Omental fat pad (tissue), 4 donors: ENCODE measurements around the gene PLCG2. TPM values are rescaled to one million over a fixed set of nuclear protein-coding genes. Genes with fewer than 3 reads are reported as not detected.
A peak's percentile ranks its signal among the peaks of the same experiment; 100 is the strongest.

ENCODE experiments used
- ATAC-seq: fragments of 150-250 bp; one replicate; pipeline ENCODE4 v1.9.1; 2016; ENCODE audit warnings: mild to moderate bottlenecking, moderate library complexity; ENCODE audit not compliant: low FRiP score
- DNase-seq: peaks from one replicate; pipeline ENCODE4 v3.0.0-alpha.2; 2019; ENCODE audit warnings: low spot score
- total RNA-seq, 4 donors: library from RNA; depleted of rRNA; stranded (reverse); fragments of >200 nt; gene quantifications; one replicate each; pipeline ENCODE4 v1.1.0, GENCODE V29; 2016
- TF ChIP-seq, protein P1 (sequence below), 3 donors: fragments of 450-650 bp; IDR thresholded peaks; one replicate each; pipeline ENCODE4 v1.5.1; 2016 to 2017; ENCODE audit warnings: antibody characterized with exemption in 3 of 3, mild to moderate bottlenecking in 3 of 3, moderate library complexity in 2 of 3

PLCG2 gene
- total RNA-seq, 4 donors from 2014 or later, result 8.3 to 59.6 (median 19.9) TPM

DNA sequence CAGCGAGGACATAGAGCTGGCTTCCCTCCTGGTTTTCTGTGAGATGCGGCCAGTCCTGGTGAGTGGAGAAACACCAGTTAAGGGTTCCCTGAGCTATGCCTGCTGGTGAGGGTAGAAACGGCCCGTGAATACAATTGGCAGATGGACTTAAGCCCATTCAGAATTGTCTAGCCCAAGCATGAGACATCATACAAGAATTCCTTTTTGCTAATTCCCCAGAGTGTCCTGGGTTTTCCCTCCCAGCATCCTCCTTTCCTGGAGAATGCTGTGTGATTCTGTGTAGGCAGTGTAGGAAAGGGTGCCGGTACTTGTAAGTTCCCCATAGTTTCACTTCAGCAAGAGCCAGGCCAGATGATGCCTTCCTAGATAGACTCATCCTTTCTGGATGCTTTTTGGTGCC, 167.1 kb downstream of the PLCG2 start:
- no peak for ATAC-seq
- no peak for DNase-seq

GRCh38 chr16:81951564-81951963, 172.5 kb downstream of the PLCG2 start:
- DNase-seq (no peak), ATAC-seq (no peak)
- TF ChIP-seq, protein P1, sequence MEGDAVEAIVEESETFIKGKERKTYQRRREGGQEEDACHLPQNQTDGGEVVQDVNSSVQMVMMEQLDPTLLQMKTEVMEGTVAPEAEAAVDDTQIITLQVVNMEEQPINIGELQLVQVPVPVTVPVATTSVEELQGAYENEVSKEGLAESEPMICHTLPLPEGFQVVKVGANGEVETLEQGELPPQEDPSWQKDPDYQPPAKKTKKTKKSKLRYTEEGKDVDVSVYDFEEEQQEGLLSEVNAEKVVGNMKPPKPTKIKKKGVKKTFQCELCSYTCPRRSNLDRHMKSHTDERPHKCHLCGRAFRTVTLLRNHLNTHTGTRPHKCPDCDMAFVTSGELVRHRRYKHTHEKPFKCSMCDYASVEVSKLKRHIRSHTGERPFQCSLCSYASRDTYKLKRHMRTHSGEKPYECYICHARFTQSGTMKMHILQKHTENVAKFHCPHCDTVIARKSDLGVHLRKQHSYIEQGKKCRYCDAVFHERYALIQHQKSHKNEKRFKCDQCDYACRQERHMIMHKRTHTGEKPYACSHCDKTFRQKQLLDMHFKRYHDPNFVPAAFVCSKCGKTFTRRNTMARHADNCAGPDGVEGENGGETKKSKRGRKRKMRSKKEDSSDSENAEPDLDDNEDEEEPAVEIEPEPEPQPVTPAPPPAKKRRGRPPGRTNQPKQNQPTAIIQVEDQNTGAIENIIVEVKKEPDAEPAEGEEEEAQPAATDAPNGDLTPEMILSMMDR (IDR thresholded peaks at IDR 0.05), result no peak

More for the DNA sequence above, 167.1 kb downstream of the PLCG2 start:
- TF ChIP-seq, protein P1 (IDR thresholded peaks at IDR 0.05), result no peak

DNA sequence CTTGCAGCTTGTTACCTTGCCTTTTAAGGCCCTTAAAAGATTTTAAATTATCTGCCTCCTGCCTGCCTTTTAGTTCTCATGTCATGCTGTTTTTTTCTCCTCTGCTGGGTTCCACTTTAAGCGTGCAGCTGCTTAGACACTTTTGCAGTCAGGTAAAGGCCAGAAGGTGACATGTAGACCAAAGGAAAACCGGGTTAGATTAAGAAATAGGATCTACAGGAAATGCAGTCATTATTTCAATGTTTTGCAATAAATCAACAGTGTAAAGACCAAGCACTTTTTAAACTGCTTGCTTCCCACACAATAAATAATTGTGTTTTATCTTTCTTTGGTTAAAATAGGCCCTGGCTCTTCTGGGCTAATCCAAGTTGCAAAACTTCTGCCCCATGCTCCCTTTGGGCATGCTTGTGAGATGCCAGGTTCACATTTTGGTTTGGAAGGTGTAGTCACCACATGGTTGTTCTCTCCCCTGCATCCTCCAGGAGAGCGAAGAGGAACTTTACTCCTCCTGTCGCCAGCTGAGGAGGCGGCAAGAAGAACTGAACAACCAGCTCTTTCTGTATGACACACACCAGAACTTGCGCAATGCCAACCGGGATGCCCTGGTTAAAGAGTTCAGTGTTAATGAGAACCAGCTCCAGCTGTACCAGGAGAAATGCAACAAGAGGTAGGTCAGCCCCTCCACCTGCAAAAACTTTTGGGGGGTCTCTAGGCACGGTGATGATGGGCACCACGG, 177.3 kb downstream of the PLCG2 start:
- TF ChIP-seq, protein P1 (IDR thresholded peaks at IDR 0.05), result no peak
- DNase-seq (peak; percentile 27), ATAC-seq (peak; percentile 75)

DNA sequence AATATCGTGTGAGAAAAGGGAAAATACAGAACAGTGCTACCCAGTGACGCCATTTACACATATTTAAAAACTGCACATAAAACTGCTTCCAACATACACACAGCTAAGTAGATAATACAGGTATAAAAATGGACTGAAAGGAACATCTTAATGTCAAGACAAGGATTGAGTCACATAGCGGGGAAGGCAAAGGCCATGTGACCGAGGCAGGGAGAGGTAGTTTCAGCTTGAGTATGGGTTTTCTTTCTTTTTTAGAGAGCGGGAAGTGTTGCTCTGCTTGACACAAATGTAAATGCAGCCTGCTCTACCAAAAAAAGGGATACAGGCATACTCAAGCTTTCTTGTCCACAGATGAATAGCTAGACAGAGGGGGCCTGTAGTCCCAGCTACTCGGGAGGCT, 185.7 kb downstream of the PLCG2 start:
- DNase-seq, result no peak
- TF ChIP-seq, protein P1 (IDR thresholded peaks at IDR 0.05), result no peak

DNA sequence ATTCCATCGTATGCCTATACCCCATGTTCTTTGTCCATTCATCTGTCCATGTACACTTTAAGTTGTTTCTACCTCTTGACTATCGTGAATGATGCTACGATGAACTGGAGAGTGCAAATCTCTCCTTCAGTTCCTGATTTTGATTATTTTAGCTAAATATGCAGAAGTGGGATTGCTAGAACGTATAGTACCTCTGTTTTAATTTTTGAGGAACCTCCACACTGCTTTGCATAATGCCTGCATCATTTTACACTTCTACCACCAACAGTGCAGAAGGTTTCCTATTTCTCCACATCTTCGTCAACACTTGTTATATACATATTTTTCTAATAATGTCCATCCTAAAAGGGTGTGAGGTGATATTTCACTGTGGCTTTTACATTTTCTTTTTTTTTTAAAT, 188.3 kb downstream of the PLCG2 start:
- ATAC-seq, result no peak
- DNase-seq, result no peak
- TF ChIP-seq, protein P1 (IDR thresholded peaks at IDR 0.05), result no peak

More for the DNA sequence above, 185.7 kb downstream of the PLCG2 start:
- ATAC-seq, result no peak

DNA sequence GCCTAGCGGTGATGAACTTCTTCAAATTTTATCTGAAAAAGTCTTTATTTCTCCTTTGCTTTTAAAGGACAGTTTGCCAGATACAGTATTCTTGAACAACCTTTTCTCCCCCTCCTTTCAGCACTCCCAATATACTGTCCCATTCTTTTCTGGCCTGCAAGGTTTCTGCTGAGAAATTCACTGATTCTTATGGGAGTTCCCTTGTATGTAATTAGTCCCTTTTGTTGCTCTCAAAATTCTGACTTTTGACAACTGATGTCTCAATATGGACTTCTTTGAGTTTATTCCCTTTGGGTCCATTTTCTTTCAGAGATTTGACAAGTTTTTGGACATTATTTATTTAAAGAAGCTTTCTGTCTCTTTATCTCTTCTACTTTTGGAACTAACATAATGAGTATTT, 192.8 kb downstream of the PLCG2 start:
- no peak for ATAC-seq
- no peak for DNase-seq
- TF ChIP-seq, protein P1 (IDR thresholded peaks at IDR 0.05), result no peak

- TF ChIP-seq, protein P1 (IDR thresholded peaks at IDR 0.05), result no peak
- ATAC-seq (no peak), DNase-seq (no peak)
Observed at GRCh38 chr16:81973737-81974136, 194.6 kb downstream of the PLCG2 start.
